Measurements from ENCODE around the gene CTNNA2.

Gene CTNNA2

GRCh38 chr2:80363330-80363729 lies 850.5 kb downstream of the CTNNA2 start:
- no peak for DNase-seq

DNA sequence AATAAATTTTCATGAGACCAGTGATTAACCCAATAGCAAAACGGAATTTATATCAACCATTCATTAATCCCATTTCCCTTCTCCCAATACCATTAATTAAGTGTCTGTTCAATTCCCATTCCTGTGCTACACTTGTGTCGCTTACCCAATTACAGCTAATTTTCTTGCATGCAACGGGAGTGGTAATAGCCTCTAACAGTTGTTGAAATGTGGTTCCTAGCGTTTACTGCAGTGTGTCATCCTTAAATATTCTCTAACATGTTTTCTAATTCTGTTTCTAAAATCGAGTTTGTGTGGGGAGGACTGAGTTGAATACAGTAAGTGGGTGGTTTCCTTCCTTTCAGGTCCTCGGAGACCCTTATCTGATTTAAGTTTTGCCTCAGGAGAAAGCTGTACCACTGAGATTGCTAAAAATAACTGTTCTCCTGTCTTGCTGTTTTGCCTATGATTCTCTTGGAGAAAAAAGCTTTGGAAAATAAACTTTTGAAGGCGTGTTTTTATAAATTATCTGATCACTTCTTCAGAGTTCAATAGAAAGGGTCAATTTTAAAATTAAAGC lies 851.0 kb downstream of the CTNNA2 start:
- no peak for DNase-seq

GRCh38 chr2:80364524-80365212 lies 851.8 kb downstream of the CTNNA2 start:
- no peak for DNase-seq

GRCh38 chr2:80365762-80366161 lies 852.9 kb downstream of the CTNNA2 start:
- DNase-seq: no peak

DNA sequence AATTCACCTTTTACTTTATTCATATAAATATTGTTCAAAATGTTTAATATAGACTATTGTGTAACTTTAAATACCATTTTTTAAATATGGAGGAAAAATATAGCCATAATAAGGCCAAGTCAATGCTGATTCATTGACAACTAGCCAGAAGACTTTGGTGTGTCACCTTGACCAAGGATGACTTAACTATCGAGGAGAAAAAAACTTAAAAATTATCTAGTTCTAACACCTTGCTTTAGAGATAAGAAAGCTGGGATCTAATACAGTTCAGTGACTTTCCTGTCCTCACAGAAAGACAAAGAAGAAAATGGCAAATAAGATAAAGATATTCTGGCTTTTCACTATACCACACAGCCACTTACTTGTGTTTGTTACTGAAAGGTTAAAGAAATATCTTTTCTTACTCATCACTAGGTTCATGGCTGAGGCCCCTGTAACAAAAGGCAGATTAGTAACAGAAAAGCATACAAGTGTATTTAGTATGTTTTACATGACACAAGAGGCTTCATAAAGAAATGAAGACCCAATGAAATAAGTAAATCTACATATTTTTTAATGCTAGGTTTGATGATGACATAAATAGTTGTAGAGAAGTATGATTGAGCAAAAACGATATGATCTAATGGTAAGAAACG lies 857.6 kb downstream of the CTNNA2 start:
- no peak for DNase-seq

DNA sequence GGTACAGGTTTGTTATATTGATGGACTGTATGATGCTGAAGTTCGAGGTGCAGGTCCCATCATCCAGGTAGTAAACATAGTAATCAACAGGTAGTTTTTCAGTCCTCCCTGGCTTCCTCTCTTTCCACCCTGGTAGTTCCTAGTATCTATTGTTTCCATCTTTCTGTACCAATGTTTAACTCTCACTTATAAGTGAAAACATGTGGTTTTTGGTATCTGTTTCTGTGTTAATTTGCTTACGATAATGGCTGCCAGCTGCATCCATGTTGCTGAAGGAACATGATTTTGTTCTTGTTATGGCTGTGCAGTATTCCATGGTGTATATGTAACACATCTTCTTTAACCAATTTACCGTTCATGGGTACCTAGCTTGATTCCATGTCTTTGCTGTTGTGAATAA lies 861.3 kb downstream of the CTNNA2 start:
- no peak for DNase-seq

DNA sequence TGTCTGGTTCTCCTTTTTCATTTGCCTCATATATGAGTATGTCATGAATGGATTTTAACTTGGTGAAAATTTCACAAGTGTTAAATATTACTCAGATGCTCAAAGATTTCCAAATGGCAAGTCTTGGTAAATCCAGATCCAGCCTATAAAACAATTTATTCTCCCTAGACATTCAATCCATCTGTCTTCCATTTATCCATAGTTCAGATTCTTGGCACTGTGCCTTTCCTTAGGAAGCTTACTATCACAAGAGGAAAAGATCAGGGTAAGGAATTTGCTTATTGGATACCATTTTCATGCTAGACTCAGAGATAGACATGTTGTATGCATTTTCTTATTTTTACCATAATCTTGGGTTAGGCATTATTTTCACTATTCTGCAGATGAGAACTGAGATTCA lies 864.2 kb downstream of the CTNNA2 start:
- DNase-seq: no peak

GRCh38 chr2:80380736-80381135 lies 867.9 kb downstream of the CTNNA2 start:
- DNase-seq: no peak

- DNase-seq: no peak
These were observed 868.8 kb downstream of the CTNNA2 start for GRCh38 chr2:80381666-80382065.

DNA sequence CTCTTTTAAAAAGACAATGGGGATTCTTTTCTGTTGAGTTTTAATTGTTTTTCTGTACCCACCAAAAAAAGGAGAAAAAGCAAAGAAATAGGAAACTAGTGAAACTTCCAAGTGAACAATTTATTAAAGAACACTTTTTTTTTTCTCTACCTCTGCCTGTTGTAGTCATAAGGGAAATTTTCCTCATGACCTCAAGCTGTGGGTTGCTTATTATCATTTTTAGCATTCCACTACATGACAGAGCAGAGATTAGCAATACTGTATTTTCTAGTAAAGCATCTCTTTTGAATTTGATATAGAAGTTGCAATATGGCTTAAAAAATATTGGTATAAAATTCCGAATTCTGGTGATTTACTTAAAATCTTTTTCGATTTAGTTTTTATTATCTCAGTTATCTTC lies 879.6 kb downstream of the CTNNA2 start:
- no peak for DNase-seq

DNA sequence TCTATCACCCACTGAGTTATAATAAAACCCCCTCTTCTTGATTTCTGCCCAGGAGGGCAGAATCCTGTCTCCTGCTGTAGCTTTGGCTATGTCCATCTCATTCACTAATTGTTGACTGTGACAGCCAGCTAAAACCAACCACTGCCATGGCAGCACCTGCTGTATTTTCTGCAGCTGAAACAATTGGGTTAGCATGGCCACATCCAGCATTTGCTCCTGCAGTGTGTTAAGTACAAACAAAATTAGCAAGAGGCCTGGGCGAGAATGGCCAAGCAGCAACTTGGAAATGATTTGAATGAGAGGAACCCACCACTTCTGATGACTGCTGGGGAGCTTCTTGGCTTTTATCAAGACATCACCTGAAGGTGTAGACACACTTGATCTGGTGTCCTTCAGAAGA lies 881.1 kb downstream of the CTNNA2 start:
- DNase-seq: no peak

DNA sequence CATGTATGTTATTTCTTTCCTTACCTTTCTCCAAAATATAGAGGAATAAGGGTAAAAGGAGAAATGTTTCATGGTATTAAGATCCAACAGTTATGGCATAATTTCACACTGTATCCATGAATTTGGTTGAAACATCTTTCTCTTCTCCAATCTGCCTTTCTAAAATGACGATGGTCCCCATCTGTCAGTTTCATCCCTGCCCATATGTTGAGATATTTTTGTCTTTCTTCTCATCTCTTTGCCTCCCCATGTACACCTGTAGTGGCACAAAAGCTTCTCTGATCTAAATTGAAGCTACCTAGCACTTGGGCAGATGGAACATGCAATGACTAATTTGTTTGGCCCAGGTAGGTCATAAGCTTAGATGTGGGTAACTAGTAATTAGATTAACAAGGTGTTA lies 882.4 kb downstream of the CTNNA2 start:
- no peak for DNase-seq

- DNase-seq: no peak
These were observed 883.4 kb downstream of the CTNNA2 start for GRCh38 chr2:80396276-80396675.

DNA sequence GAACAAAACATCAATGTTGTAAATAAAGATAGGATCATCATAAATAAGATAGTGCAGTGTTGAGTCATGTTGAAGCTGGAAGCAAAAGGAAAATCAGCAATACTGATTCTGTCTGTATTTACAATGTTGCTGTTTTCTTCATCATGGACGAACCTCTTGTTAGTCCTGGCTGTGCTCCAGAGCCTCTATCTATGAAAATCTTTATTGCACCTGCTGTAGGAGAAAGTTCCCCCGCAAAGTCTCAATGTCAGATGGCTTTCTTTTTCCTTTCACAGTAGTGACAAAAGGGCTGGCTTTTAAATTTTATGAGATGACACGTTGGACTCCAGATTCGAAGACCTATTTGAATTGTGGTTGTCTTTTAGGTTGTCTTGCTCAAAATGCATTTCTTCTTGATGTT lies 890.2 kb downstream of the CTNNA2 start:
- DNase-seq: no peak

- no peak for DNase-seq
These were observed 894.5 kb downstream of the CTNNA2 start for GRCh38 chr2:80407377-80407776.

- no peak for DNase-seq
These were observed 897.5 kb downstream of the CTNNA2 start for GRCh38 chr2:80410346-80410745.

GRCh38 chr2:80413136-80413535 lies 900.3 kb downstream of the CTNNA2 start:
- no peak for DNase-seq

DNA sequence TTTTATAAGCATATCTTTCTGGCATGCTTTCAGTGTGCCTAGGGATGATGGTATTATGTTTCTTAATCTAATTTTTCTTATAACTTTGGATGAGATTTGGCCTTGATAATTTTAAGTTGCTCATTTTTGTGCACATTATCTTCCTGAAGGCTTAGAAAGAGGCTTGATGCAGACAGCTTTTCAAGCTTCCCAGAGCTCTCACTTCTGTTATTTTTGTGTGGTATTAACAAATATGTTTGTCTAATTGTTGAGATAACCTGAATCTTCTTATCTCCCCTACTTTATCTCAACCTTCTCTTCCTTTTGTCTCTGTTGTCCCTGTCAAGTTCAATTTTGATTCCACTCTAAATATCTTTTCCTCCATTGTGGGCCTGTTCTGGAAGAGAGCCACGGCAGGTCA lies 904.9 kb downstream of the CTNNA2 start:
- no peak for DNase-seq

DNA sequence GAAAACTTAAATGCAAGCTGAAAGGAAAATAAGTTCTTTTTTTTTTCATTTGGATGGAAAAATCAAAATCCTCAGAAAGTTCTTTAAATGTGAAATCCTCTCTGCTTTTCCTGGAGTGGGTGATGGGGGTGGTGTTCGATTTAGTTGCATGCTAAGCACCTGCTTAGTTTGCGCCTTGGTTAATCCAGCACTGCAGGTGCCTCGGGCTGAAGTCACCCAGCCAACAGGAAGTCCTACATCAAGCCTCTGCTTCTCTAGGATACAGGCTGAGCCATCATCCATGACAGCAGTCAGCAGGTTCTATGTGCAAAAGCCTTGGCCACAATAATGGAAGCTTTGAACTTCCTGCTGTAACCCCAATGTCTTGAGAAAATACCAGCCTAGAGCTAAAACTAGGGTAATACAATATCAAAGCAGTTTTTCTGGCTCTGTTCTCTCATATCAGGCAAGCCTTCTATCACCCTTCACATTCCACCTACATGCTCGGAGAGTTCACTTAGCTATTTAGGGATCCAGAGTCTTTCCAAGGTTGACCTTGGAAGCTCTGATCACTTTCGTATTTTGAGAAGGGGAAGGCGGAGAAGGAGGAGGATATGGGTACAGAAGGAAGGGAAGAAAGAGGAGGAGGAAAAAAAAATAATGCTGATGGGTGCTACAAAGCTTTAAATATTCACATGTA lies 907.8 kb downstream of the CTNNA2 start:
- DNase-seq: no peak

GRCh38 chr2:80429251-80429650 lies 916.4 kb downstream of the CTNNA2 start:
- DNase-seq: no peak

- DNase-seq: no peak
These were observed 925.1 kb downstream of the CTNNA2 start for GRCh38 chr2:80437959-80438358.

GRCh38 chr2:80438686-80439085 lies 925.8 kb downstream of the CTNNA2 start:
- no peak for DNase-seq

DNA sequence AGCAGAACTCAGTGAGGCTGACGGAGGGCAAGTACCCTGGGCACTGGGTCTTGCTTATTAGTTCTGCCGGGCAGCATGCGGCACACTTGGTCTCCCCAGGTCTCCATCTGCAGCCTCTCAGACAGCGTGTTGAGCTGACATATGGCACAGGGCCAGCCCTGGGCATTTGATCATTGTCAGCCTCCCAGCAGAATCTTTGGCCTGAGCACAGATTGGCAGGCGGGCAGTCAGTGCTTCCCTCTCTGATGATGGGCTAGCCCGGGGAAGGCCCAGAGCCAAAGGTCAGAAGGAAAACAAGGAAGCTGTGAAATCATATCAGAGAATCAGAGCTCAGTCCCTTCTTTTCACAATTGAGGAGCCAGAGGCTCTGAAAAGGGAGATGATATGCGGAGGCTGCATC lies 941.8 kb downstream of the CTNNA2 start:
- DNase-seq: no peak

GRCh38 chr2:80459028-80459427 lies 946.2 kb downstream of the CTNNA2 start:
- no peak for DNase-seq

Measured in activated effector memory CD4-positive, alpha-beta T cell treated with Interleukin-2 at 50 U/mL for 16 hours (primary cell).